GM12878 (cell line): Measurements from ENCODE around the gene DCDC1. TPM values are rescaled to one million over a fixed set of nuclear protein-coding genes. Genes with fewer than 3 reads are reported as not detected.
A peak's percentile ranks its signal among the peaks of the same experiment; 100 is the strongest.

Source experiments
- ATAC-seq: fragments of 200-7000 bp; cut with Tn5 transposase; 3 replicates; pipeline ENCODE4 v1.9.1; 2020; ENCODE audit warnings: mild to moderate bottlenecking, moderate library complexity
- BruUV-seq: library from RNA; stranded (reverse); fragments of 400-500 nt; replicated peaks from 2 replicates; lab custom pipeline; 2021; lab: Mats Ljungman, UMichigan
- CTCF ChIA-PET: fragments of 300-600 bp; sonication (Branson Sonifier 250); formaldehyde crosslinking; extraction: SDS; loops from one replicate; lab custom pipeline; 2021; ENCODE audit warnings: inconsistent platforms; lab: Yijun Ruan, JAX
- POLR2A ChIA-PET: fragments of 350-600 bp; formaldehyde crosslinking; extraction: SDS; loops from one replicate; lab custom pipeline; 2021; ENCODE audit warnings: inconsistent platforms; lab: Charles Lee
- RAD21 ChIA-PET: fragments of 300-600 bp; sonication (Branson Sonifier 250); formaldehyde crosslinking; loops from one replicate; lab custom pipeline; 2023; ENCODE audit warnings: antibody characterized with exemption; ENCODE audit not compliant: unreplicated experiment; lab: Charles Lee
- SMC1A ChIA-PET: fragments of 300-600 bp; sonication (Branson Sonifier 250); formaldehyde crosslinking; loops from one replicate; lab custom pipeline; 2023; ENCODE audit not compliant: unreplicated experiment, uncharacterized antibody; lab: Charles Lee
- DNase-seq: peaks from one replicate; pipeline ENCODE4 v3.0.0-alpha.2; 2011; ENCODE audit warnings: low read depth, low spot score
- FAIRE-seq: peaks from 3 replicates; lab custom pipeline; 2011; peaks lifted over from hg19 to GRCh38; lab: Jason Lieb, UNC
- H2AFZ ChIP-seq: 2 replicates; pipeline ENCODE4 v1.6.0; 2011; ENCODE audit warnings: low read depth, low read length, control low read depth; ENCODE audit not compliant: control insufficient read depth
- H3K27ac ChIP-seq: 2 replicates; pipeline ENCODE4 v1.5.1; 2011; ENCODE audit warnings: control low read depth; ENCODE audit not compliant: control insufficient read depth, insufficient read depth
- H3K27me3 ChIP-seq, 2 experiments: replicated peaks in 1 of 2; 2 replicates each; pipeline versions ENCODE4 v1.6.0 to v1.6.1; 2011; ENCODE audit warnings: low read length in 1 of 2; ENCODE audit not compliant: control insufficient read depth in 2 of 2, insufficient read depth in 2 of 2
- H3K36me3 ChIP-seq, 2 experiments: 2 replicates each; pipeline ENCODE4 v1.5.1; 2011; ENCODE audit warnings: low read length in 1 of 2; ENCODE audit not compliant: control insufficient read depth in 2 of 2, insufficient read depth in 2 of 2
- H3K4me1 ChIP-seq: 2 replicates; pipeline ENCODE4 v1.6.1; 2011; ENCODE audit warnings: mild to moderate bottlenecking, low read length, moderate library complexity, mixed read lengths; ENCODE audit not compliant: control insufficient read depth, insufficient read depth
- H3K4me2 ChIP-seq: 2 replicates; pipeline ENCODE4 v1.6.0; 2011; ENCODE audit warnings: control low read depth; ENCODE audit not compliant: control insufficient read depth, insufficient read depth
- H3K4me3 ChIP-seq: fragments of 200-600 bp; sonication (generic); 2 replicates; pipeline ENCODE4 v1.5.1; 2016
- H3K79me2 ChIP-seq: 2 replicates; pipeline ENCODE4 v1.6.0; 2011; ENCODE audit warnings: low read length; ENCODE audit not compliant: control insufficient read depth, insufficient read depth
- H3K9ac ChIP-seq: 2 replicates; pipeline ENCODE4 v1.8.0; 2011; ENCODE audit warnings: low read length, control low read depth, mixed read lengths; ENCODE audit not compliant: control insufficient read depth, insufficient read depth
- H3K9me3 ChIP-seq: replicated peaks from 3 replicates; pipeline ENCODE4 v1.5.1; 2011; ENCODE audit warnings: mild to moderate bottlenecking, low read length; ENCODE audit not compliant: control insufficient read depth, insufficient read depth
- H4K20me1 ChIP-seq: 2 replicates; pipeline ENCODE4 v1.6.0; 2011; ENCODE audit not compliant: control insufficient read depth, insufficient read depth
- IKZF1 ChIP-seq: fragments of 450-650 bp; conservative IDR thresholded peaks from 2 replicates; pipeline ENCODE4 v1.6.1; 2017; ENCODE audit warnings: antibody characterized with exemption, mild to moderate bottlenecking
- IKZF2 ChIP-seq, 2 experiments: fragments of 450-650 bp; IDR thresholded peaks; 2 replicates each; pipeline ENCODE4 v1.6.1; 2017; ENCODE audit warnings: mild to moderate bottlenecking in 2 of 2, moderate library complexity in 2 of 2
- SP1 ChIP-seq: IDR thresholded peaks from one replicate; pipeline ENCODE4 v1.6.1; 2011; ENCODE audit warnings: low read depth, low read length
- SPI1 ChIP-seq: IDR thresholded peaks from 2 replicates; pipeline ENCODE4 v1.6.1; 2011; ENCODE audit warnings: low read depth, mild to moderate bottlenecking, low read length, moderate library complexity, borderline replicate concordance; ENCODE audit not compliant: insufficient read depth
- SUPT20H ChIP-seq: IDR thresholded peaks from 2 replicates; pipeline ENCODE4 v1.6.1; 2011; ENCODE audit warnings: low read depth, mild to moderate bottlenecking, low read length, moderate library complexity, borderline replicate concordance; ENCODE audit not compliant: control insufficient read depth
- ZNF384 ChIP-seq: IDR thresholded peaks from 2 replicates; pipeline ENCODE4 v1.6.1; 2012; ENCODE audit warnings: low read depth, mild to moderate bottlenecking, low read length, improper control_type of control experiment, borderline replicate concordance
- WGBS: methylation state at CpG from one replicate; pipeline ENCODE4 v1.1.6; 2016; ENCODE audit warnings: low lambda C conversion rate; ENCODE audit not compliant: insufficient replicate concordance, insufficient coverage; ENCODE audit errors: missing lambda C conversion rate; 5-methylcytosine and 5-hydroxymethylcytosine counted together
- in situ Hi-C: fragments of 300-500 bp; cut with MboI; formaldehyde crosslinking; loops from 9 replicates; pipeline ENCODE4 v1.14.3; 2018; ENCODE audit warnings: mixed read lengths
- intact Hi-C: fragments of 100-400 bp; cut with micrococcal nuclease; formaldehyde crosslinking; loops from one replicate; pipeline ENCODE4 v1.14.2; 2022; ENCODE audit not compliant: unreplicated experiment
- polyA plus RNA-seq, 11 experiments: library from polyadenylated mRNA; depleted of rRNA in 4 of 11; unstranded in 6 of 11; stranded (reverse) in 5 of 11; fragments of >200 nt; fragmentation: Nextera tagmentation in 4 of 11; fragmentation: Illumina TruSeq in 1 of 11; extraction: Ambion mirVana in 4 of 11; extraction: Trizol in 1 of 11; gene quantifications; 1 replicate in 1 of 11; 2 replicates in 10 of 11; pipeline versions ENCODE4 v1.2.1 to v1.2.3, GENCODE V29; 2011 to 2016; ENCODE audit warnings: inconsistent platforms in 2 of 11, missing spikeins in 2 of 11, low read depth in 1 of 11
- total RNA-seq, 4 experiments: library from RNA; depleted of rRNA in 3 of 4; stranded (reverse); fragments of >200 nt in 3 of 4; fragmentation: Illumina TruSeq in 1 of 4; extraction: Trizol in 1 of 4; gene quantifications; 2 replicates each; pipeline versions ENCODE4 v1.2.1 to v1.2.3, GENCODE V29; 2013 to 2021
- TF ChIP-seq, protein P1 (sequence below): fragments of 450-650 bp; IDR thresholded peaks from 2 replicates; pipeline ENCODE4 v1.6.1; 2017; ENCODE audit warnings: antibody characterized with exemption, mild to moderate bottlenecking, moderate library complexity
- TF ChIP-seq, protein P2 (sequence below): fragments of 450-650 bp; IDR thresholded peaks from 2 replicates; pipeline ENCODE4 v1.6.1; 2016; ENCODE audit warnings: mild to moderate bottlenecking

Gene DCDC1
- total and polyA plus RNA-seq, 10 of the 15 experiments (the other 5 are each of a cell fraction or from before 2014, with no cell fraction given) = not detected

DNA sequence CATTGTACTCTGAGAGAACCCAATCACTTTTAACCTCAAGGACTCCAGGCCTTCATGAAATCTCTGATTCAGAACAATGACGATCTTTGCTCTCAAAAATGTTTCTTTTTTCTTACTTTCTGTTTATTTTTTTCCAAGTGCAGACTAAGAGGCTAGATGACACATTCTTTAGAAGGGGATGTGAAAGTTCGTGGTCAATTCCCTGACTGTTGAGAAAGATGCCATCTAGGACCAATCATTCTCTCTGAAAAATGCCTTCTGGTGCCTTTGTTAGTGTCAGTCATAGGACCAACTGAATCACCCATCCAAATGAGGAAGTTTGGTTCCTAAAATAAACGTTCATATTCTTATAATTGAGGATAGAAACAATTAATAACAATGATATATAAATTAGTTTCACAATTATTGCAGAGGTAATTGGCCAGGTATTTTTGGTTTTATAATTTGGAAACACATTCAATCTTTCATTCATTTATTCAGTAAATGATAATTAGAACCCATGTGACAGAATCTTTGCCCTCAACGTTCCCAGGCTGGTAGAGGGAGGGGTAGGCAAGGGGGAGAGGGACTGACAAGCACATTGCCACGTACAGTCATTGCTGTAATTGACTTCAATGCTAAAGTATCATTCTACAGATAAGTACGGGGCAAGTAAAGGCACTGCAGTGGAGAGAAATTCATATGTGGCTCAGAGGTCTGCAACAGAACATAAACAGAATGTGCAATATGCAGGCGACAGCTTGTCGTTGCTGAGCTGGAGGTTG, 450.0 kb downstream of the DCDC1 start:
- no peaks in the 10 kb centered on the region for H3K36me3 ChIP-seq
- H3K4me2 ChIP-seq = no peak overlapping the region
- H4K20me1 ChIP-seq = no peaks in the 10 kb centered on the region
- FAIRE-seq = no peak
- no peaks in the 10 kb centered on the region for H3K79me2 ChIP-seq
- H3K9me3 ChIP-seq = no peaks in the 10 kb centered on the region
- H3K4me3 ChIP-seq = no peak overlapping the region
- no peaks in the 10 kb centered on the region for H3K4me1 ChIP-seq
- DNase-seq = no peak
- ChIA-PET RAD21 (interaction anchor here (1.0 kb wide), 1 partner anchor 791 kb away, joined by 3 read pairs; no protein-coding TSS in a partner anchor), POLR2A (no interaction called here), CTCF (interaction anchor here (1.3 kb wide), 1 partner anchor 574 kb away, joined by 5 read pairs; no protein-coding TSS in a partner anchor), SMC1A (interaction anchor here (0.7 kb wide), 1 partner anchor 579 kb away, joined by 4 read pairs; no protein-coding TSS in a partner anchor)
- intact Hi-C loops = loop anchor here (5.0 to 10.0 kb wide), 3 partner anchors 787 to 1575 kb away; no protein-coding TSS in a partner anchor
- no peak overlapping the region for H3K27ac ChIP-seq
- no TSS peak for BruUV-seq
- TF ChIP-seq ZNF384 (no peak), SP1 (no peak), SUPT20H (no peak), IKZF2 (IDR thresholded peaks at IDR 0.05) (peak; percentile 29 to 48; a peak in 1 of 4 replicates), SPI1 (peak; percentile 66; the same call in 1 of the 2 replicates), IKZF1 (0 out of 2 replicates have a peak, but pooled peaks have one; percentile 27)
- TF ChIP-seq, protein P1, sequence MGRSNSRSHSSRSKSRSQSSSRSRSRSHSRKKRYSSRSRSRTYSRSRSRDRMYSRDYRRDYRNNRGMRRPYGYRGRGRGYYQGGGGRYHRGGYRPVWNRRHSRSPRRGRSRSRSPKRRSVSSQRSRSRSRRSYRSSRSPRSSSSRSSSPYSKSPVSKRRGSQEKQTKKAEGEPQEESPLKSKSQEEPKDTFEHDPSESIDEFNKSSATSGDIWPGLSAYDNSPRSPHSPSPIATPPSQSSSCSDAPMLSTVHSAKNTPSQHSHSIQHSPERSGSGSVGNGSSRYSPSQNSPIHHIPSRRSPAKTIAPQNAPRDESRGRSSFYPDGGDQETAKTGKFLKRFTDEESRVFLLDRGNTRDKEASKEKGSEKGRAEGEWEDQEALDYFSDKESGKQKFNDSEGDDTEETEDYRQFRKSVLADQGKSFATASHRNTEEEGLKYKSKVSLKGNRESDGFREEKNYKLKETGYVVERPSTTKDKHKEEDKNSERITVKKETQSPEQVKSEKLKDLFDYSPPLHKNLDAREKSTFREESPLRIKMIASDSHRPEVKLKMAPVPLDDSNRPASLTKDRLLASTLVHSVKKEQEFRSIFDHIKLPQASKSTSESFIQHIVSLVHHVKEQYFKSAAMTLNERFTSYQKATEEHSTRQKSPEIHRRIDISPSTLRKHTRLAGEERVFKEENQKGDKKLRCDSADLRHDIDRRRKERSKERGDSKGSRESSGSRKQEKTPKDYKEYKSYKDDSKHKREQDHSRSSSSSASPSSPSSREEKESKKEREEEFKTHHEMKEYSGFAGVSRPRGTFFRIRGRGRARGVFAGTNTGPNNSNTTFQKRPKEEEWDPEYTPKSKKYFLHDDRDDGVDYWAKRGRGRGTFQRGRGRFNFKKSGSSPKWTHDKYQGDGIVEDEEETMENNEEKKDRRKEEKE = no peak
- TF ChIP-seq, protein P2, sequence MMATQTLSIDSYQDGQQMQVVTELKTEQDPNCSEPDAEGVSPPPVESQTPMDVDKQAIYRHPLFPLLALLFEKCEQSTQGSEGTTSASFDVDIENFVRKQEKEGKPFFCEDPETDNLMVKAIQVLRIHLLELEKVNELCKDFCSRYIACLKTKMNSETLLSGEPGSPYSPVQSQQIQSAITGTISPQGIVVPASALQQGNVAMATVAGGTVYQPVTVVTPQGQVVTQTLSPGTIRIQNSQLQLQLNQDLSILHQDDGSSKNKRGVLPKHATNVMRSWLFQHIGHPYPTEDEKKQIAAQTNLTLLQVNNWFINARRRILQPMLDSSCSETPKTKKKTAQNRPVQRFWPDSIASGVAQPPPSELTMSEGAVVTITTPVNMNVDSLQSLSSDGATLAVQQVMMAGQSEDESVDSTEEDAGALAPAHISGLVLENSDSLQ = peak; percentile 60
- 24% methylated on average over 8 of the region's 8 CpGs for WGBS
- no peak overlapping the region for H2AFZ ChIP-seq
- H3K27me3 ChIP-seq = no peaks in the 10 kb centered on the region
- in situ Hi-C loops = loop anchor here (5.0 to 25.0 kb wide), 3 partner anchors 567 to 1482 kb away; no protein-coding TSS in a partner anchor
- no peak overlapping the region for H3K9ac ChIP-seq
- peak; percentile 82 for ATAC-seq
